ENCODE results near the gene WDR64. TPM values are rescaled to one million over a fixed set of nuclear protein-coding genes. Genes with fewer than 3 reads are reported as not detected.

WDR64 gene
- total and polyA plus RNA-seq, 2 donors (not counting 3 experiments of a cell fraction or from before 2014, with no cell fraction given), result not detected

DNA sequence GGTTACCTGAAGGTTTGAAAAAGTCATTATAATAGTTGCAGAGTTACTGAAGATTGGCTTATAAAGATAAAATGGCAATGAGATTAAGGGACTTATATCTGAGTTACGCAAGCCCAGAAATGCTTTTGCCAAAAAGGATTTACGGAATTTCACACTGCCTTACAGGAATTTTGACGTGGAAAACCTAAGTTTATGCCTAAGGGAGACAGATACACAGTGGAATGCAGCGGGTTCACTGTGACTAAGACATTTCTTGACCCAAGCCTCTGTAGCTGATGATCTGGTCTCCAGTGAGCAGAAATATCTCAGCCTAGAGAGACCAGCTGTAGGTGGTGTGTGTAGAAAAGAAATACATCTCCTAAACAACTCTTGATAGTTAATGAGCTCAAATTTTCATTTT lies 185.8 kb downstream of the WDR64 start:
- CTCF ChIA-PET, result interaction anchor here (1.6 kb wide), 1 partner anchor 227 kb away, joined by 5 read pairs; no protein-coding TSS in a partner anchor

More for the DNA sequence above, 185.8 kb downstream of the WDR64 start:
- H3K9me1 ChIP-seq (replicated peaks; ENCODE audit: control insufficient read depth, extremely low read depth, insufficient read depth, low read length), result no peaks in the 10 kb centered on the region
- DNase-seq (ENCODE audit: low read depth, low spot score) (no peak), FAIRE-seq (no peak)
- H3K9ac ChIP-seq (replicated peaks; ENCODE audit: extremely low read depth, insufficient read depth, low read length), result no peak overlapping the region
- H3K4me3 ChIP-seq (replicated peaks in 1 of 3; ENCODE audit: insufficient read depth in 1 of 3, low read depth in 1 of 3, low read length in 3 of 3), result no peak overlapping the region
- TF ChIP-seq EZH2 (IDR thresholded peaks at IDR 0.05; ENCODE audit: borderline replicate concordance, low read depth, low read length, severe bottlenecking), result no peak
- no peak for TF ChIP-seq FOS (IDR thresholded peaks at IDR 0.05; ENCODE audit: borderline replicate concordance, insufficient read depth, low read length)
- TF ChIP-seq, protein P1, sequence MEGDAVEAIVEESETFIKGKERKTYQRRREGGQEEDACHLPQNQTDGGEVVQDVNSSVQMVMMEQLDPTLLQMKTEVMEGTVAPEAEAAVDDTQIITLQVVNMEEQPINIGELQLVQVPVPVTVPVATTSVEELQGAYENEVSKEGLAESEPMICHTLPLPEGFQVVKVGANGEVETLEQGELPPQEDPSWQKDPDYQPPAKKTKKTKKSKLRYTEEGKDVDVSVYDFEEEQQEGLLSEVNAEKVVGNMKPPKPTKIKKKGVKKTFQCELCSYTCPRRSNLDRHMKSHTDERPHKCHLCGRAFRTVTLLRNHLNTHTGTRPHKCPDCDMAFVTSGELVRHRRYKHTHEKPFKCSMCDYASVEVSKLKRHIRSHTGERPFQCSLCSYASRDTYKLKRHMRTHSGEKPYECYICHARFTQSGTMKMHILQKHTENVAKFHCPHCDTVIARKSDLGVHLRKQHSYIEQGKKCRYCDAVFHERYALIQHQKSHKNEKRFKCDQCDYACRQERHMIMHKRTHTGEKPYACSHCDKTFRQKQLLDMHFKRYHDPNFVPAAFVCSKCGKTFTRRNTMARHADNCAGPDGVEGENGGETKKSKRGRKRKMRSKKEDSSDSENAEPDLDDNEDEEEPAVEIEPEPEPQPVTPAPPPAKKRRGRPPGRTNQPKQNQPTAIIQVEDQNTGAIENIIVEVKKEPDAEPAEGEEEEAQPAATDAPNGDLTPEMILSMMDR (IDR thresholded peaks at IDR 0.05; ENCODE audit: extremely low read depth in 1 of 2, insufficient read depth in 1 of 2, low read depth in 1 of 2, low read length in 2 of 2), result no peak
- no peak for TF ChIP-seq JUN (IDR thresholded peaks at IDR 0.05; ENCODE audit: borderline replicate concordance, insufficient read depth, insufficient read length, low read depth)
- no peak for TF ChIP-seq MYC (IDR thresholded peaks at IDR 0.05; ENCODE audit: low read depth, low read length)
- no peak for TF ChIP-seq POLR2AphosphoS5 (IDR thresholded peaks at IDR 0.05; ENCODE audit: insufficient read depth, low read depth, low read length)
- TF ChIP-seq GATA2 (IDR thresholded peaks at IDR 0.05; ENCODE audit: insufficient read depth, insufficient read length, low read depth, low read length), result no peak
- TF ChIP-seq, protein P2, sequence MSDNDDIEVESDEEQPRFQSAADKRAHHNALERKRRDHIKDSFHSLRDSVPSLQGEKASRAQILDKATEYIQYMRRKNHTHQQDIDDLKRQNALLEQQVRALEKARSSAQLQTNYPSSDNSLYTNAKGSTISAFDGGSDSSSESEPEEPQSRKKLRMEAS (IDR thresholded peaks at IDR 0.05; ENCODE audit: insufficient read depth, insufficient read length), result no peak
- no peak for TF ChIP-seq POLR2A (IDR thresholded peaks at IDR 0.05; ENCODE audit: low read depth, low read length)
- no peak overlapping the region for H2AFZ ChIP-seq (ENCODE audit: low read depth, low read length)
- no peaks in the 10 kb centered on the region for H3K9me3 ChIP-seq (replicated peaks; ENCODE audit: control insufficient read depth, insufficient read depth, low read length)
- H3K27me3 ChIP-seq (ENCODE audit: control insufficient read depth in 2 of 2, insufficient read depth in 2 of 2, low read length in 2 of 2), result peaks cover 4 to 10% of the 10 kb centered on the region in 2 experiments
- intact Hi-C loops (cut with micrococcal nuclease) (no loop called here), dilution Hi-C loops (cut with MboI; ENCODE audit: extremely low pct_ligation_motif_present, low sequenced_read_pairs) (no loop called here)
- H4K20me1 ChIP-seq (replicated peaks; ENCODE audit: control insufficient read depth, extremely low read depth, insufficient read depth, low read length), result no peaks in the 10 kb centered on the region
- no TSS peak for BruUV-seq (replicated peaks)
- H3K36me3 ChIP-seq (ENCODE audit: control insufficient read depth in 2 of 2, extremely low read depth in 1 of 2, insufficient read depth in 2 of 2, low read length in 2 of 2), result no peaks in the 10 kb centered on the region
- H3K79me2 ChIP-seq (ENCODE audit: control insufficient read depth, insufficient read depth, low read length), result no peaks in the 10 kb centered on the region
- H3K4me2 ChIP-seq (ENCODE audit: insufficient read depth, low read length), result no peak overlapping the region
- peaks cover 18% of the 10 kb centered on the region for H3K4me1 ChIP-seq (ENCODE audit: control insufficient read depth, extremely low read depth, insufficient read depth, low read length)
- POLR2A ChIA-PET, result no interaction called here
- H3K27ac ChIP-seq (ENCODE audit: insufficient read depth, low read depth, low read length), result no peak overlapping the region

Data from endothelial cell of umbilical vein (primary cell).